GM21423 (cell line): ENCODE data around the gene SMIM1.

Experiments used
- ATAC-seq: cut with Tn5 transposase; IDR thresholded peaks from one replicate; pipeline ENCODE4 v1.9.1; 2021; ENCODE audit warnings: mild to moderate bottlenecking, moderate library complexity; ENCODE audit not compliant: unreplicated experiment

The SMIM1 gene

DNA sequence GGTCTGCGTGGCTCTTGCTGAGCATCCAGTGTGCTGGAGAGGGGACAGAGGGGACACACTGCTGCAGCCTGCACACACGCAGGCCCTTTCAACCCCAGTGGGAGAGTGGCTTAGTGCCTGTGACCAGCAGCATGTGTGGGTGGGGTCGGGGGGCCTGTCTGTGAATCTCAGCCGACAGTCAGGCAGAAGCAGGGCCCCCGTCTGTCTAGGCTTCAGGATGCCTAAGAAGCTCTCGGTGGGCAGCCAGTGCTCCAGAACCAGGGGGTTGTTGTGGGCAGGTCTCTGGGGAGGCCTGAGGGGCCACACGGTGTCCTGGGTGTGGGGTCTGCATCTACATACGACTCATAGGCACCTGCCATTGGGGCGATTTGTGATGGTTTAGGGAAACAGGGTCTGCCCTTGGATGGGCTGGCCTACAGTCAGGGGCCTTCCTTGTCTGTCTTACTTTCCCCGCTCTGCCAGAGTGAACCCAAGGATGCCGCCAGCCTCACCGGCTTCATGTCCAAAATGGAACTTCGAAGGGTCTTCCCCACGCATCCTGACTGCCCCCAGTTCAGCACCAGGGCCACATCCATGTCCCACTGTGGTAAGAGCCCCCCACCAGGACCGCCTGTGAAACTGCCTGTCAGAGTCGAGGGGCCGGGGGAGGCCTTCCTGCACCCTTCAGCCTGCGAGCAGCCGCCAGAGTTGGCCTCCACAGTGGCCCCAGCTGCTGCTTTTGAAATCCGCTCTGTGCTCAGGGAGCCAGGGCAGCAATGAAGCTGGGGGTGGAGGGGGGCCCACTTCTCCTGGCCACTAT lies 18.7 kb upstream of the SMIM1 start:
- no peak for ATAC-seq

- no peak for ATAC-seq
Observed at GRCh38 chr1:3756394-3756793, 16.2 kb upstream of the SMIM1 start.

DNA sequence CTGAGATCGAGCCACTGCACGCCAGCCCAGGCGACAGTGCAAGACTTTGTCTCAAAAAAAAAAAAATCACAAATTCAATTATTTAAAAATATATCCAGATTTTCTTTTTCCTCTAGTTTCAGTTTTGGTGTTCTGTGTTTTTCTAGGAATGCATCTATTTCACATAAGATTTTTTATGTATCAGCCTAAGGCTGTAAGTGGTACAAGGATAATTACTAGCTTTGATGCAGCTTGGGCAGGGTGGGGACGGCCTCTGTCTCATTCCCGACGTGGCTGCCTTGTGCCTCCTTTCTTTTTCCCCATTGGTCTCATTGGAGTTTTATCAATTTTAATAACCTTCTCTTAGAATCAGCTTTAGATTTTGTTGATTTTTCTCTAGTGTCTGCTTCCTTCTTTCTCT lies 13.4 kb upstream of the SMIM1 start:
- no peak for ATAC-seq

GRCh38 chr1:3759796-3760195 lies 12.8 kb upstream of the SMIM1 start:
- ATAC-seq, result no peak

GRCh38 chr1:3761296-3762010 lies 11.1 kb upstream of the SMIM1 start:
- ATAC-seq, result no peak

DNA sequence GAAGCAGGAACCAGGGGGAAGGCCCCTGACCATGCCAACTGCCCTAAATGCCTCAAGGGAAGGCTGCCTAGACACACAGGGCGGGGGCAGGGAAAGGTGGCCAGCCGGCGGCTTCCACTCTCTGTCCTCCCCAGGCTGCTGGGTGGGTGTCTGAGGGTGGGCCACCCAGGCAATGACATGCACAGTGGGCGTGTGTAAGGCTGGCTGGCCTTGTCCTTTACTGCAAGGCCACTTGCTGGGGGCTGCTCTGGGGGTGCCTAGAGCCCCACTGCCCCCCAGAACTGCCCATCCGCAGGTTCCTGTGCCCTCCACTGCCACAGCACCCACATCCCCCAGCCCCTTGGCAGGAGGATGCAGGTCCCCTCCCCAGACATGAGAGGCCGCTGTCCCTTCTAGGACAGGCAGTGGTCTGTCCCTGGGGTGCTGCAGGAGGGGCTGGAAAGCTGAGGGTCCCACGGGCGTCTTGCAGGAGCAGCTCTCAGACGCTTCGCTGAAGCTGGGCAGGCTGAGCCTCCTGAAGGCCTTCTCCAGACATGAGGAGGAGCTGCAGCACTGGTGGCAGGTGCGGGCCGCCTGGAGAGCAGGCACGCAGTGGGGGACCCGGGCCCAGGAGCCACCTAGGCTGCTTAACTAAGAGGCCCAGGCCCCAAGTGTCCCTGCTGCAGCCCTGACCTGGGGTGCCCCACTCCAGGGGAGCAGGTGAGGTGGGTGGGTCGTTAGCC lies 10.2 kb upstream of the SMIM1 start:
- ATAC-seq, result no peak

DNA sequence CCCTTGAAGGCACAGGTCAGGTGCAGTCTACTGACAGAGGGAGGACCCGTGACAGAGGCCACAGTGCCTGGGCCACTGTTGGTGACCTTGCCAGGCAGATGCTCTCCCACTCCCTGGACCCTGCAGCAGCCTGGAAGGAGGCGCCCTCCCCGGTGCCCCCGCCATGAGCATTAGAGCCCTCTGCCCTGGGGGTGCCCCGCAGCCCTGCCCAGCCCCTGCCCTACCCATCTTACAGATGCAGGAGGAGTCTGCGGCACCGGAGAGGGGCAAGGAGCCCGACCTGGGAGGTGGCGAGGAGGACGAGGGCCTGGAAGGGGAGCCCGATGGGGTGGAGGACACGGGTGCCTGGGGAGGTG lies 9.7 kb upstream of the SMIM1 start:
- no peak for ATAC-seq

- no peak for ATAC-seq
Observed at GRCh38 chr1:3763351-3764125, 9.0 kb upstream of the SMIM1 start.

DNA sequence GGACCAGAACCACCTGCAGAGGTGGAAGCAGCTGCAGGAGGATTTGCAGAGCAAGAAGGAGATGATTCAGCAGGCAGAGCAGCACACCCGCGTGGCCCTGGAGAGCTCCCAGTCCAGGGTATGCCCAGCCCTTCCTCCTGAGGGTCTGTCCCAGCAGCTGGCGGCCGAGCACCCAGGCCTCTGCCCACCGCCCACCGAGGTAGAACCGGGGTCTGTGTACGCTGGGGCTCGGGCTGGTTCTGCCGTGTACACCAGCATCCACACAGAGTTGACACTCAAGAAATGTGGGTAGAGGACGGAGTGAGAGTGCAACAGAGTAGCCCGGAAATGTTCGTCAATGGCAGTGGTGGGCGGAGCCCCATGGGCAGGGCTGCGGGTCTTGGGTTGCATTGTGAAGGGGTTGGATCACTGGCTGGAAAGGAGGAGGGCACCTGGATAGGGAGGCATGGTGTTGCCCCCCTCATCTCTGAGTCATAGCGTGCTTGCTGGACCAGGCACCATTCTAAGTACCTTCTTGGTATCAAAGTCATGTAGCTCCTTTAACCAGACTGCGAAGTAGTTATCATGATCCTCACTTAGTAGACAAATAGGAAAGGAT lies 5.1 kb upstream of the SMIM1 start:
- ATAC-seq, result no peak

DNA sequence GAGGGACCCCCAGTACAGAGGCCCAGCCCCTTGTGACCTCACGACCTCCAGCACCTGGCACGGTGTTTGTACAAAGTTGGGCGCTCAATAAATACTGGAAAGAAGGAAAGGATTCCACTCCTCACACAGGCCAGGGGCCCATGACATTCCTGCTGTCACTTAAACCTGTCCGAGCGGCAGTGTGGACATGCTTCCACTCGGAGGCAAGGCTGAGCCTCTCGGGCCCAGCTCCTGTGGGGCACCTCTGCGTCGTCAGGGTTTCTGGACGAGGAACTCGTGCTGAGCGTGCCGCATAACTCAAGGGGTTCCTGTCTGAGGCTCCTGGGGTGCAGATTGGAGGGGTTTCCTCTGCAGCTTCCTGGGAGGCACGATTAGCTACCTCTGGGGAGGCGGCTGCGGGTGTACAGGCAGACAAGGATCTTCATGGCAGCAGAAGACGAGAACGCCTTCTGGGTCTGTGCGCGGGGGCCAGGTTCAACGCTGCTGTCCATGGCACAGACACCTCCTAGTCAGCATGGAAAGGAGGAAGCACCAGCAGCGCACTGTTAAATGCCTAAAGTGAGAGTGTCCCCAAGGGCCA lies 3.6 kb upstream of the SMIM1 start:
- no peak for ATAC-seq

GRCh38 chr1:3770047-3770765 lies 2.3 kb upstream of the SMIM1 start:
- ATAC-seq, result no peak

GRCh38 chr1:3771108-3772026 lies 1.2 kb upstream of the SMIM1 start:
- no peak for ATAC-seq

DNA sequence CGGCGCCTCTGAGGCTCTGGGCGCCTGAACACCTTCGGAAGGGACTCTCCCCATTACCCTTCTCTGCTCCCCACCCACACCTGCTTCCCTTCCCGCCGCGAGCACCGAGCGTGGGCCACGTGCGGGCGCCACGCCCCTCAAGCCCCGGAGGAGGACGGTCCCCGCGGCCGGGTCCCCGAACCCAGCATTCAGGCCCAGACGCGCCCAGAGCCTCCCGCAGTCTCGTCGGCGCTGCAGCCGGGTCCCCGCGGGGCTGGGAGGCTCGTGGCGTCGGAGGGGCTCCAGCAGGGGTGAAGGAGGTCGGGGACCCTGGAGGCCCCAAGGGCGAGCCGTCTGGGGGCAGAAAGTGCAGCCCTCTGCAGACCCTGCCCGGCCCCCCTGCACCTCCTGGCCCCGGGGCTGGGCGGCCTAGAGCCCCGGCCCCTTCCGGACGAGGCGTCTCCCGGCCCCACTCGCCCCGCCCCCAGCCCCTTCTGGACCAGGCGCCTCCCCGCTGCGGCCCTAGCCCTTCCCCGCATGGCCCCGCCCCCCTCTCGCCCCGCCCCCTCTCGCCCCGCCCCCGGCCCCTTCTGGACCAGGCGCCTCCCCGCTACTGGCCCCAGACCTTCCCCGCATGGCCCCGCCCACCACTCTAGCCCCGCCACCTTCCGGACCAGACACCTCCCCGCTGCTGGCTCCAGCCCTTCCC lies 378 bp upstream of the SMIM1 start:
- ATAC-seq, result peak; percentile 72

GRCh38 chr1:3773572-3774275 lies 1.2 kb downstream of the SMIM1 start:
- no peak for ATAC-seq

- ATAC-seq, result no peak
Observed at GRCh38 chr1:3774276-3774945, 1.9 kb downstream of the SMIM1 start.

DNA sequence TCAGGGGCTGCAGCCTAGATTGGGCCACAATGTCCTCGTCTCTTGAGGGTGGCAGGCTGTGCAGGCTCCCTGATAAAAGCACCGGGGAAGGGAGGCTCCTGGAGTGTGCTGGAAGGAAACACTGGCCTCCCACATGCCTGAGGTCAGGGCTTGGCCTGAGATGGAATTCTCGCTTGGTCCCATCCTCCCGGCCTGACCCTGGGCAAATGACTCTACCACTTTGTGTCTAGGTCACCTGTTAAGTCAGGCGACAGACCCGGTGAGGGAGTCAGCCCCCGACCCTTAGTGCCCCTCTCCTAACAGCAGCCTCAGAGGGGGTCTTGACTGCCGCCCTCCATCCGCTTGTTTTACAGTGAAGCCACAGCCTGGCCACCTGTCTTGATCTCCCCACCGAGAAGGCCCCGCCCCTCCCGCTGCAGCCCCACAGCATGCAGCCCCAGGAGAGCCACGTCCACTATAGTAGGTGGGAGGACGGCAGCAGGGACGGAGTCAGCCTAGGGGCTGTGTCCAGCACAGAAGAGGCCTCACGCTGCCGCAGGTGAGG lies 2.5 kb downstream of the SMIM1 start:
- ATAC-seq, result no peak
